Glutamatergic neuron (in vitro differentiated cells): ENCODE results near the gene ERICH4. TPM values are rescaled to one million over a fixed set of nuclear protein-coding genes. Genes with fewer than 3 reads are reported as not detected.

Experiments
- DNase-seq: peaks from one replicate; pipeline ENCODE4 v3.0.0; 2022
- H3K27ac Mint-ChIP-seq: one replicate; pipeline ENCODE4 v1.8.0; 2020; ENCODE audit warnings: mild to moderate bottlenecking, mixed read lengths, inconsistent platforms; ENCODE audit not compliant: unreplicated experiment
- H3K27me3 Mint-ChIP-seq: one replicate; pipeline ENCODE4 v1.8.0; 2020; ENCODE audit warnings: mild to moderate bottlenecking, moderate library complexity, mixed read lengths, inconsistent platforms; ENCODE audit not compliant: unreplicated experiment
- H3K36me3 Mint-ChIP-seq: one replicate; pipeline ENCODE4 v1.8.0; 2020; ENCODE audit warnings: mild to moderate bottlenecking, mixed read lengths, inconsistent platforms; ENCODE audit not compliant: unreplicated experiment
- H3K4me1 Mint-ChIP-seq: one replicate; pipeline ENCODE4 v1.8.0; 2020; ENCODE audit warnings: mild to moderate bottlenecking, low read depth, mixed read lengths, inconsistent platforms; ENCODE audit not compliant: unreplicated experiment
- H3K4me3 Mint-ChIP-seq: one replicate; pipeline ENCODE4 v1.8.0; 2020; ENCODE audit warnings: mild to moderate bottlenecking, mixed read lengths, inconsistent platforms; ENCODE audit not compliant: unreplicated experiment
- H3K9me3 Mint-ChIP-seq: one replicate; pipeline ENCODE4 v1.8.0; 2020; ENCODE audit warnings: mild to moderate bottlenecking, moderate library complexity, mixed read lengths, inconsistent platforms; ENCODE audit not compliant: unreplicated experiment
- CTCF ChIP-seq: fragments of 200-600 bp; sonication (generic); IDR thresholded peaks from one replicate; pipeline ENCODE4 v1.5.0; 2021; ENCODE audit not compliant: partially characterized antibody, unreplicated experiment
- total RNA-seq: library from RNA; stranded (reverse); fragmentation: NEBNext Ultra II Directional; extraction: Animal tissue kit (Norgen Biotek cat#: 25700); gene quantifications from one replicate; pipeline ENCODE4 v1.2.1, GENCODE V29; 2021; ENCODE audit not compliant: unreplicated experiment

Gene ERICH4
- total RNA-seq, 1 donor from 2014 or later = not detected

- H3K9me3 Mint-ChIP-seq = peaks cover 2% of the 10 kb centered on the region
- no peak overlapping the region for H3K4me3 Mint-ChIP-seq
- no peak overlapping the region for H3K27ac Mint-ChIP-seq
- H3K36me3 Mint-ChIP-seq = no peaks in the 10 kb centered on the region
- DNase-seq = no peak
- peaks cover 1% of the 10 kb centered on the region for H3K27me3 Mint-ChIP-seq
- H3K4me1 Mint-ChIP-seq = no peaks in the 10 kb centered on the region
- no peak for TF ChIP-seq CTCF
These were observed 33.7 kb upstream of the ERICH4 start for GRCh38 chr19:41409288-41409687.

- Mint-ChIP-seq H3K36me3 (no peaks in the 10 kb centered on the region), H3K9me3 (peaks cover 2% of the 10 kb centered on the region), H3K4me3 (no peak overlapping the region), H3K27ac (no peak overlapping the region), H3K27me3 (peaks cover 3% of the 10 kb centered on the region), H3K4me1 (no peaks in the 10 kb centered on the region)
- DNase-seq = no peak
- TF ChIP-seq CTCF = no peak
These were observed 32.5 kb upstream of the ERICH4 start for GRCh38 chr19:41410336-41411054.

- H3K27me3 Mint-ChIP-seq = peaks cover 3% of the 10 kb centered on the region
- TF ChIP-seq CTCF = no peak
- no peak overlapping the region for H3K4me3 Mint-ChIP-seq
- no peak overlapping the region for H3K27ac Mint-ChIP-seq
- DNase-seq = no peak
- H3K4me1 Mint-ChIP-seq = no peaks in the 10 kb centered on the region
- H3K9me3 Mint-ChIP-seq = peaks cover 2% of the 10 kb centered on the region
- H3K36me3 Mint-ChIP-seq = no peaks in the 10 kb centered on the region
These were observed 31.6 kb upstream of the ERICH4 start for GRCh38 chr19:41411100-41411967.

GRCh38 chr19:41411968-41412265 lies 31.0 kb upstream of the ERICH4 start:
- Mint-ChIP-seq H3K4me1 (no peaks in the 10 kb centered on the region), H3K9me3 (peaks cover 2% of the 10 kb centered on the region), H3K36me3 (no peaks in the 10 kb centered on the region), H3K27me3 (peaks cover 3% of the 10 kb centered on the region), H3K4me3 (no peak overlapping the region), H3K27ac (no peak overlapping the region)
- no peak for DNase-seq
- TF ChIP-seq CTCF = no peak

GRCh38 chr19:41412953-41413352 lies 30.0 kb upstream of the ERICH4 start:
- TF ChIP-seq CTCF = no peak
- Mint-ChIP-seq H3K27ac (no peak overlapping the region), H3K27me3 (peaks cover 5% of the 10 kb centered on the region), H3K4me3 (no peak overlapping the region), H3K36me3 (no peaks in the 10 kb centered on the region), H3K4me1 (no peaks in the 10 kb centered on the region), H3K9me3 (peaks cover 2% of the 10 kb centered on the region)
- no peak for DNase-seq
